Keratinocyte (primary cell): ENCODE results near the gene NME3. TPM values are rescaled to one million over a fixed set of nuclear protein-coding genes. Genes with fewer than 3 reads are reported as not detected.

Experiments used
- DNase-seq: peaks from one replicate; pipeline ENCODE4 v3.0.0-alpha.2; 2011; ENCODE audit warnings: low read depth, missing footprints, low spot score
- FAIRE-seq: peaks from 2 replicates; lab custom pipeline; 2011; peaks lifted over from hg19 to GRCh38; lab: Jason Lieb, UNC
- H2AFZ ChIP-seq: 2 replicates; pipeline ENCODE4 v1.6.0; 2012; ENCODE audit warnings: low read length, control low read depth, inconsistent platforms; ENCODE audit not compliant: control insufficient read depth
- H3K27ac ChIP-seq: 2 replicates; pipeline ENCODE4 v1.5.1; 2011; ENCODE audit warnings: low read length; ENCODE audit not compliant: control insufficient read depth, insufficient read depth
- H3K27me3 ChIP-seq: 3 replicates; pipeline ENCODE4 v1.6.0; 2011; ENCODE audit warnings: low read length; ENCODE audit not compliant: control insufficient read depth, insufficient read depth; ENCODE audit errors: extremely low read depth
- H3K36me3 ChIP-seq, 2 experiments: 2 replicates in 1 of 2; 3 replicates in 1 of 2; pipeline ENCODE4 v1.5.1; 2011; ENCODE audit warnings: low read length in 2 of 2, mild to moderate bottlenecking in 1 of 2; ENCODE audit not compliant: control insufficient read depth in 2 of 2, insufficient read depth in 2 of 2; ENCODE audit errors: extremely low read depth in 1 of 2
- H3K4me1 ChIP-seq: 3 replicates; pipeline ENCODE4 v1.5.1; 2011; ENCODE audit warnings: low read length; ENCODE audit not compliant: control insufficient read depth, insufficient read depth; ENCODE audit errors: extremely low read depth
- H3K4me2 ChIP-seq: 3 replicates; pipeline ENCODE4 v1.6.0; 2011; ENCODE audit warnings: low read depth, low read length; ENCODE audit not compliant: control insufficient read depth, insufficient read depth; ENCODE audit errors: extremely low read depth
- H3K4me3 ChIP-seq, 3 experiments: fragments of 200-600 bp in 1 of 3; sonication (generic) in 1 of 3; 2 replicates in 2 of 3; 3 replicates in 1 of 3; pipeline ENCODE4 v1.5.1; 2011 to 2016; ENCODE audit warnings: low read length in 3 of 3, mild to moderate bottlenecking in 3 of 3, control low read depth in 2 of 3, inconsistent platforms in 1 of 3, low read depth in 1 of 3, mixed read lengths in 1 of 3, mixed run types in 1 of 3, moderate library complexity in 1 of 3; ENCODE audit not compliant: control insufficient read depth in 2 of 3, insufficient read depth in 2 of 3; ENCODE audit errors: extremely low read depth in 1 of 3
- H3K79me2 ChIP-seq: 2 replicates; pipeline ENCODE4 v1.6.0; 2012; ENCODE audit warnings: low read length; ENCODE audit not compliant: control insufficient read depth, insufficient read depth
- H3K9ac ChIP-seq: 3 replicates; pipeline ENCODE4 v1.6.0; 2011; ENCODE audit warnings: low read length; ENCODE audit not compliant: control insufficient read depth, insufficient read depth; ENCODE audit errors: extremely low read depth
- H3K9me1 ChIP-seq: 3 replicates; pipeline ENCODE4 v1.6.0; 2011; ENCODE audit warnings: low read length; ENCODE audit not compliant: control insufficient read depth, insufficient read depth; ENCODE audit errors: extremely low read depth
- H3K9me3 ChIP-seq: 2 replicates; pipeline ENCODE4 v1.5.1; 2012; ENCODE audit warnings: low read depth, low read length; ENCODE audit not compliant: control insufficient read depth
- H4K20me1 ChIP-seq: 3 replicates; pipeline ENCODE4 v1.6.0; 2011; ENCODE audit warnings: low read length; ENCODE audit not compliant: control insufficient read depth, insufficient read depth; ENCODE audit errors: extremely low read depth
- EZH2 ChIP-seq: IDR thresholded peaks from one replicate; pipeline ENCODE4 v1.6.1; 2012; ENCODE audit warnings: inconsistent platforms, mild to moderate bottlenecking, low read length, moderate library complexity
- dilution Hi-C: fragments of 300-500 bp; cut with MboI; formaldehyde crosslinking; loops from one replicate; pipeline ENCODE4 v1.7.0; 2020; ENCODE audit warnings: low sequenced_read_pairs; ENCODE audit not compliant: extremely low pct_ligation_motif_present
- polyA plus RNA-seq, 5 experiments: library from polyadenylated mRNA; depleted of rRNA in 3 of 5; stranded (reverse) in 3 of 5; stranded (forward) in 1 of 5; unstranded in 1 of 5; fragments of >200 nt; gene quantifications; 1 replicate in 1 of 5; 2 replicates in 3 of 5; 3 replicates in 1 of 5; pipeline versions ENCODE4 v1.2.1 to v1.2.3, GENCODE V29; 2011 to 2012; ENCODE audit warnings: missing spikeins in 2 of 5, low read depth in 1 of 5, low replicate concordance in 1 of 5
- small RNA-seq, 3 experiments: library from RNA; depleted of rRNA; stranded (forward); fragments of <200 nt; gene quantifications; one replicate each; pipeline ENCODE3, GENCODE V24; 2012; ENCODE audit warnings: low read depth in 3 of 3, low replicate concordance in 1 of 3; ENCODE audit not compliant: insufficient read length in 3 of 3
- TF ChIP-seq, protein P1 (sequence below), 3 experiments: IDR thresholded peaks in 1 of 3; conservative IDR thresholded peaks in 1 of 3; optimal IDR thresholded peaks in 1 of 3; 2 replicates in 2 of 3; 3 replicates in 1 of 3; pipeline versions ENCODE3 to v1.5.1; 2011; ENCODE audit warnings: low read length in 3 of 3, mild to moderate bottlenecking in 3 of 3, moderate library complexity in 2 of 3, control low read depth in 1 of 3, inconsistent platforms in 1 of 3; ENCODE audit not compliant: insufficient read depth in 2 of 3; ENCODE audit errors: extremely low read depth in 1 of 3

The NME3 gene
- polyA plus RNA-seq, 1 donor (not counting 4 experiments of a cell fraction or from before 2014, with no cell fraction given): 10.1 TPM

DNA sequence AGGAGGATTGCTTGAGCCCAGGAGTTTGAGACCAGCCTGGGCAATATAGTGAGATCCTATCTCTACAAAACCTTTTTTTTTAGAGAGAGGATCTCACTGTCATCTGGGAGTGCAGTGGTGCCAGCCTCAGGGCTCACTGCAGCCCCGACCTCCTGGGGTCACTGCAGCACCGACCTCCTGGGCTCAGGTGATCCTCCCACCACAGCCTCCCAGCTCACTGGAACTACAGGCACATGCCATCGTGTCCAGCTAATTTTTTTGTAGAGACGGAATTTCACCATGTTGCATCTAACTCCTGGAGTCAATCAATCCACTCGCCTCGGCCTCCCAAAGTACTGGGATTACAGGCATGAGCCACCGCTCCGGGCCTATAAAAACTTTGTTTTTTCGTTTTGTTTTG is 50.0 kb downstream of the NME3 start:
- Histone ChIP-seq H3K9ac (no peak overlapping the region), H3K36me3 (peaks cover 2 to 11% of the 10 kb centered on the region in 2 experiments), H3K27me3 (no peaks in the 10 kb centered on the region), H3K4me1 (peaks cover 17% of the 10 kb centered on the region), H3K79me2 (peaks cover 13% of the 10 kb centered on the region), H3K9me1 (no peaks in the 10 kb centered on the region), H3K27ac (no peak overlapping the region), H4K20me1 (no peaks in the 10 kb centered on the region), H3K4me3 (no peak overlapping the region), H2AFZ (no peak overlapping the region), H3K4me2 (no peak overlapping the region), H3K9me3 (no peaks in the 10 kb centered on the region)
- DNase-seq (no peak), FAIRE-seq (no peak)
- no peak for TF ChIP-seq EZH2
- TF ChIP-seq, protein P1, sequence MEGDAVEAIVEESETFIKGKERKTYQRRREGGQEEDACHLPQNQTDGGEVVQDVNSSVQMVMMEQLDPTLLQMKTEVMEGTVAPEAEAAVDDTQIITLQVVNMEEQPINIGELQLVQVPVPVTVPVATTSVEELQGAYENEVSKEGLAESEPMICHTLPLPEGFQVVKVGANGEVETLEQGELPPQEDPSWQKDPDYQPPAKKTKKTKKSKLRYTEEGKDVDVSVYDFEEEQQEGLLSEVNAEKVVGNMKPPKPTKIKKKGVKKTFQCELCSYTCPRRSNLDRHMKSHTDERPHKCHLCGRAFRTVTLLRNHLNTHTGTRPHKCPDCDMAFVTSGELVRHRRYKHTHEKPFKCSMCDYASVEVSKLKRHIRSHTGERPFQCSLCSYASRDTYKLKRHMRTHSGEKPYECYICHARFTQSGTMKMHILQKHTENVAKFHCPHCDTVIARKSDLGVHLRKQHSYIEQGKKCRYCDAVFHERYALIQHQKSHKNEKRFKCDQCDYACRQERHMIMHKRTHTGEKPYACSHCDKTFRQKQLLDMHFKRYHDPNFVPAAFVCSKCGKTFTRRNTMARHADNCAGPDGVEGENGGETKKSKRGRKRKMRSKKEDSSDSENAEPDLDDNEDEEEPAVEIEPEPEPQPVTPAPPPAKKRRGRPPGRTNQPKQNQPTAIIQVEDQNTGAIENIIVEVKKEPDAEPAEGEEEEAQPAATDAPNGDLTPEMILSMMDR (optimal IDR thresholded peaks at IDR 0.05 in 1 of 3, IDR thresholded peaks at IDR 0.05 in 1 of 3, conservative IDR thresholded peaks at IDR 0.05 in 1 of 3; ENCODE audit: extremely low read depth in 1 of 3, insufficient read depth in 2 of 3, low read length in 3 of 3): no peak
- dilution Hi-C loops: no loop called here

Small RNAs within 50 kb of the gene (small RNA-seq; reads per million reads assigned to genes)
- 0 to 1.5 (median 0.33) reads per million in 3 experiments for gene MIR3177

Other genes with a start within 250 kb of the NME3 start
- gene TMEM204, start 237.9 kb downstream of the NME3 start, polyA plus RNA-seq: 0.86 to 1.3 TPM (median 1.0 TPM) in 3 replicates
- 3.4 to 5.4 TPM (median 4.3 TPM) in 3 replicates for gene IFT140, start 159.5 kb downstream of the NME3 start, polyA plus RNA-seq
- gene CRAMP1, start 159.2 kb downstream of the NME3 start, polyA plus RNA-seq: 5.5 to 6.7 TPM (median 6.5 TPM) in 3 replicates
- gene JPT2, start 93.3 kb downstream of the NME3 start, polyA plus RNA-seq: 108 to 198 TPM (median 166 TPM) in 3 replicates
- 8.3 to 23.3 TPM (median 11.7 TPM) in 3 replicates for gene MAPK8IP3, start 65.3 kb downstream of the NME3 start, polyA plus RNA-seq
- gene EME2, start 1.3 kb upstream of the NME3 start, polyA plus RNA-seq: 6.3 to 19.3 TPM (median 7.6 TPM) in 3 replicates
- 62.9 to 74.3 TPM (median 68.0 TPM) in 3 replicates for gene MRPS34, start 1.6 kb upstream of the NME3 start, polyA plus RNA-seq
- 9.5 to 18.3 TPM (median 12.2 TPM) in 3 replicates for gene SPSB3, start 11.0 kb upstream of the NME3 start, polyA plus RNA-seq
- gene NUBP2, start 11.4 kb upstream of the NME3 start, polyA plus RNA-seq: 24.4 to 39.4 TPM (median 34.9 TPM) in 3 replicates
- gene IGFALS, start 22.2 kb upstream of the NME3 start, polyA plus RNA-seq: not detected in 3 replicates
- gene HAGH, start 55.3 kb upstream of the NME3 start, polyA plus RNA-seq: 17.7 to 31.2 TPM (median 22.2 TPM) in 3 replicates
- 29.4 to 59.5 TPM (median 36.8 TPM) in 3 replicates for gene FAHD1, start 55.7 kb upstream of the NME3 start, polyA plus RNA-seq
- gene MEIOB, start 100.6 kb upstream of the NME3 start, polyA plus RNA-seq: not detected in 3 replicates
- gene HS3ST6, start 146.9 kb upstream of the NME3 start, polyA plus RNA-seq: 0.09 TPM in 1 of 3 replicates, not detected in the others
- gene MSRB1, start 171.7 kb upstream of the NME3 start, polyA plus RNA-seq: 23.9 to 45.4 TPM (median 25.2 TPM) in 3 replicates
- 0.34 to 0.38 TPM (median 0.37 TPM) in 3 replicates for gene RPL3L, start 183.1 kb upstream of the NME3 start, polyA plus RNA-seq
- gene NDUFB10, start 188.0 kb upstream of the NME3 start, polyA plus RNA-seq: 97.9 to 161 TPM (median 107 TPM) in 3 replicates
- gene RPS2, start 193.3 kb upstream of the NME3 start, polyA plus RNA-seq: 2,750 to 6,036 TPM (median 3,573 TPM) in 3 replicates
- not detected in 3 replicates for gene RNF151, start 195.3 kb upstream of the NME3 start, polyA plus RNA-seq
- 27.8 to 45.1 TPM (median 40.1 TPM) in 3 replicates for gene TBL3, start 200.5 kb upstream of the NME3 start, polyA plus RNA-seq
- gene NOXO1, start 209.9 kb upstream of the NME3 start, polyA plus RNA-seq: 0.38 to 1.1 TPM (median 0.54 TPM) in 3 replicates
- 10.3 to 13.4 TPM (median 12.0 TPM) in 3 replicates for gene GFER, start 212.7 kb upstream of the NME3 start, polyA plus RNA-seq
- 0.12 to 0.30 TPM (median 0.28 TPM) in 3 replicates for gene SYNGR3, start 218.4 kb upstream of the NME3 start, polyA plus RNA-seq
- 18.0 to 35.5 TPM (median 24.0 TPM) in 3 replicates for gene ZNF598, start 238.3 kb upstream of the NME3 start, polyA plus RNA-seq
- gene NPW, start 248.2 kb upstream of the NME3 start, polyA plus RNA-seq: 0.23 TPM in 1 of 3 replicates, not detected in the others